OCI-LY1 (cell line): ENCODE data around the gene SYT2.

Experiments
- EZH2 ChIP-seq: fragments of 200-600 bp; sonication (generic), shearing (Covaris generic); IDR thresholded peaks from 2 replicates; pipeline ENCODE4 v1.8.0; 2017; ENCODE audit warnings: borderline replicate concordance, mixed run types, mild to moderate bottlenecking, antibody characterized with exemption, low read length, moderate library complexity, mixed read lengths
- TF ChIP-seq, protein P1 (sequence below): fragments of 200-600 bp; sonication (generic), shearing (Covaris generic); IDR thresholded peaks from 2 replicates; pipeline ENCODE4 v1.5.1; 2017; ENCODE audit warnings: mild to moderate bottlenecking, antibody characterized with exemption, low read length, moderate library complexity, mixed read lengths

- TF ChIP-seq, protein P1, sequence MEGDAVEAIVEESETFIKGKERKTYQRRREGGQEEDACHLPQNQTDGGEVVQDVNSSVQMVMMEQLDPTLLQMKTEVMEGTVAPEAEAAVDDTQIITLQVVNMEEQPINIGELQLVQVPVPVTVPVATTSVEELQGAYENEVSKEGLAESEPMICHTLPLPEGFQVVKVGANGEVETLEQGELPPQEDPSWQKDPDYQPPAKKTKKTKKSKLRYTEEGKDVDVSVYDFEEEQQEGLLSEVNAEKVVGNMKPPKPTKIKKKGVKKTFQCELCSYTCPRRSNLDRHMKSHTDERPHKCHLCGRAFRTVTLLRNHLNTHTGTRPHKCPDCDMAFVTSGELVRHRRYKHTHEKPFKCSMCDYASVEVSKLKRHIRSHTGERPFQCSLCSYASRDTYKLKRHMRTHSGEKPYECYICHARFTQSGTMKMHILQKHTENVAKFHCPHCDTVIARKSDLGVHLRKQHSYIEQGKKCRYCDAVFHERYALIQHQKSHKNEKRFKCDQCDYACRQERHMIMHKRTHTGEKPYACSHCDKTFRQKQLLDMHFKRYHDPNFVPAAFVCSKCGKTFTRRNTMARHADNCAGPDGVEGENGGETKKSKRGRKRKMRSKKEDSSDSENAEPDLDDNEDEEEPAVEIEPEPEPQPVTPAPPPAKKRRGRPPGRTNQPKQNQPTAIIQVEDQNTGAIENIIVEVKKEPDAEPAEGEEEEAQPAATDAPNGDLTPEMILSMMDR = no peak
- no peak for TF ChIP-seq EZH2
These were observed 121.6 kb downstream of the SYT2 start for GRCh38 chr1:202588503-202589189.
